GM12875 (cell line): Measurements from ENCODE around the gene TRIM46.

Experiments used
- H3K4me3 ChIP-seq: one replicate; pipeline ENCODE4 v1.5.1; 2011; ENCODE audit warnings: low read depth, low read length, control low read depth
- TF ChIP-seq, protein P1 (sequence below): IDR thresholded peaks from 2 replicates; pipeline ENCODE4 v1.5.1; 2011; ENCODE audit warnings: low read depth, mild to moderate bottlenecking, control low read depth, inconsistent platforms, low read length, moderate library complexity, borderline replicate concordance; ENCODE audit not compliant: insufficient read depth

TRIM46 gene

DNA sequence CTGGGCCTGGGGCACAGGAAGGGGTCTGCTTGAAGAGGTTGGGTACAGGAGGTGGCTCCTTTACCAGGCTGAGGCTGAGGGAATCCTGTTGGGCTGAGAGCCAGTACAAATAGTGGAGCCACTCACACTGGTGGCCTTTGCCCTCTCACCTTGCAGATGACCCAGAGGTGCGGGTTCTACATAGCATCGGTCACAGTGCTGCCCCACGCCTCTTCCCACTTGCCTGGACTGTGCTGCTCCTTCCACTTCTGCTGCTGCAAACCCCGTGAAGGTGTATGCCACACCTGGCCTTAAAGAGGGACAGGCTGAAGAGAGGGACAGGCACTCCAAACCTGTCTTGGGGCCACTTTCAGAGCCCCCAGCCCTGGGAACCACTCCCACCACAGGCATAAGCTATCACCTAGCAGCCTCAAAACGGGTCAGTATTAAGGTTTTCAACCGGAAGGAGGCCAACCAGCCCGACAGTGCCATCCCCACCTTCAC lies 39.8 kb upstream of the TRIM46 start:
- no peak overlapping the region for H3K4me3 ChIP-seq
- TF ChIP-seq, protein P1, sequence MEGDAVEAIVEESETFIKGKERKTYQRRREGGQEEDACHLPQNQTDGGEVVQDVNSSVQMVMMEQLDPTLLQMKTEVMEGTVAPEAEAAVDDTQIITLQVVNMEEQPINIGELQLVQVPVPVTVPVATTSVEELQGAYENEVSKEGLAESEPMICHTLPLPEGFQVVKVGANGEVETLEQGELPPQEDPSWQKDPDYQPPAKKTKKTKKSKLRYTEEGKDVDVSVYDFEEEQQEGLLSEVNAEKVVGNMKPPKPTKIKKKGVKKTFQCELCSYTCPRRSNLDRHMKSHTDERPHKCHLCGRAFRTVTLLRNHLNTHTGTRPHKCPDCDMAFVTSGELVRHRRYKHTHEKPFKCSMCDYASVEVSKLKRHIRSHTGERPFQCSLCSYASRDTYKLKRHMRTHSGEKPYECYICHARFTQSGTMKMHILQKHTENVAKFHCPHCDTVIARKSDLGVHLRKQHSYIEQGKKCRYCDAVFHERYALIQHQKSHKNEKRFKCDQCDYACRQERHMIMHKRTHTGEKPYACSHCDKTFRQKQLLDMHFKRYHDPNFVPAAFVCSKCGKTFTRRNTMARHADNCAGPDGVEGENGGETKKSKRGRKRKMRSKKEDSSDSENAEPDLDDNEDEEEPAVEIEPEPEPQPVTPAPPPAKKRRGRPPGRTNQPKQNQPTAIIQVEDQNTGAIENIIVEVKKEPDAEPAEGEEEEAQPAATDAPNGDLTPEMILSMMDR = no peak

DNA sequence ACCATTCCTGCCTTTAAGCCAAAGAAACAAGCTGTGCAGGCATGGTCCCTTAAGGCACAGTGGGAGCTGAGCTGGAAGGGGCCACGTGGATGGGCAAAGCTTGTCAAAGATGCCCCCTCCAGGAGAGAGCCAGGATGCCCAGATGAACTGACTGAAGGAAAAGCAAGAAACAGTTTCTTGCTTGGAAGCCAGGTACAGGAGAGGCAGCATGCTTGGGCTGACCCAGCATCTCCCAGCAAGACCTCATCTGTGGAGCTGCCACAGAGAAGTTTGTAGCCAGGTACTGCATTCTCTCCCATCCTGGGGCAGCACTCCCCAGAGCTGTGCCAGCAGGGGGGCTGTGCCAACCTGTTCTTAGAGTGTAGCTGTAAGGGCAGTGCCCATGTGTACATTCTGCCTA lies 39.3 kb upstream of the TRIM46 start:
- TF ChIP-seq, protein P1 = no peak
- H3K4me3 ChIP-seq = no peak overlapping the region

DNA sequence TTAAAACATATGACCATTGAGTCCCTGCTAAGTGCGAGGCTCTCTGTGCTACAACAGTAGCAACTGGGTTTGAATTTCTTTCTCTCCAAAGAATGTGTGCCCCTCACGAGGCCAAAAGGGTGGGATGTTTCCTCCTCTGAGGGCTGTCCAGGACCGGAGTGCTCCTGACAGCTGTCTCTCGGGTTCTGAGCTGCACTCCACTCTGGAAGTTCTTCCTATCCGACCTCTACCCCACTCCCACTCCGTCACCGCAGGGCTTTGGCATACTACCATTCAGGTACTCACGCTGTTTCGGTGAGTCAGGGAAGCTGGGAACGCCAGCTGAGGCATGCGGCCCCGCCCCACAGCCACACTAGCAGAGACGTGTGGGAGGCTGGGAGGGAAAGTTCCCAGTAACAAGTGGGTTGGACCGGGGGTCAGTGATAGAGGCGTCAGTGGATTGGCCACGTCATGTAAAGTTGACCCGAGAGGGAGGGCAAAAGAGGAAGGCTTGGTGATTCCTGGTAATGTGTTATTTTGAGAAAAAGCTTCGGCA lies 38.7 kb upstream of the TRIM46 start:
- TF ChIP-seq, protein P1 = no peak
- H3K4me3 ChIP-seq = peak overlapping the region; percentile 67

DNA sequence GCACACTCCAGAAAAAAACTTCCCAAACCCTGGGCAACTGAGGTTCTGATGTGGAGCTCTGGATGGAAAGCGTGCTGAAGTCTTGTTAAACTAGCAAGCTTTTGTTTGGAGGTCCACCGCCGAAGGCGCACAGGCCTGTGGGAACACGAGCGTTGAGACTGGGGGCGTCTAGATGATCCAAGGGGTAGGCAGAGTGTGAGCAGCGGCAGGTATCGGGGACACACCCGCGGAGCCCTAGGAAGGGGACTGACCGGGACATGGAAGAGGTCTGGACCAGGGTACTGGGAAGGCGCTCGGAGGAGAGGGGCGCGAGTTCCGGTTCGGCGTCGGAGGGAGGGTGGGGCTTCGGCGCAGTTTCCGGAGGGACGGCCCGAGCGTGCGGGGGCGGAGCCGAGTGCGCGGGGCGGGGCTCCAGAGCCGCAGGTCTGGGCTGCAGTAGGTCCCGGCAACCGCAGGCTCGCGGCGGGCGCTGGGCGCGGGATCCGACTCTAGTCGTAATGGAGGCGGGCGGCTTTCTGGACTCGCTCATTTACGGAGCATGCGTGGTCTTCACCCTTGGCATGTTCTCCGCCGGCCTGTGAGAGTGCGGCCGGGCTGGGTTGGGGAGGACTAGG lies 38.1 kb upstream of the TRIM46 start, which contains the start of gene SLC50A1:
SLC50A1 (plus strand) TSS at position 438 of the 614 bp plus-strand sequence; CDS start at position 498, 60 bp downstream.
- TF ChIP-seq, protein P1 = 0 out of 2 replicates have a peak, but pooled peaks have one; percentile 3
- peak within 1 kb of the TSS; percentile 67 for H3K4me3 ChIP-seq

DNA sequence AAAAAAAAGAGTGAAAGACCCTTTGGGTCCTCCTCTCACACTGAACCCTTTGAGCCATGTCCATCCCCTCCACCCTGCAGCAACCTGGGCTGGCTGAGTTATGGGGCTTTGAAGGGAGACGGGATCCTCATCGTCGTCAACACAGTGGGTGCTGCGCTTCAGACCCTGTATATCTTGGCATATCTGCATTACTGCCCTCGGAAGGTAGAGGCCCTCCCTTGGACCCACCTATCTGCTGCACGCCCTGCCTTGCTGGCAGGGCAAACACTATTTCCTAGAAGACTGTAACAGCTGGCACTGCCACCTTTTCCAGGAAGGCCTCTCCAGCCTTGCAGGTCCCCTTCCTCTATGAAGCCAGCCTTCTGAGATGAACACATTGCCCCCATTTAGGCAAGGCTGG lies 36.9 kb upstream of the TRIM46 start:
- TF ChIP-seq, protein P1 = no peak

DNA sequence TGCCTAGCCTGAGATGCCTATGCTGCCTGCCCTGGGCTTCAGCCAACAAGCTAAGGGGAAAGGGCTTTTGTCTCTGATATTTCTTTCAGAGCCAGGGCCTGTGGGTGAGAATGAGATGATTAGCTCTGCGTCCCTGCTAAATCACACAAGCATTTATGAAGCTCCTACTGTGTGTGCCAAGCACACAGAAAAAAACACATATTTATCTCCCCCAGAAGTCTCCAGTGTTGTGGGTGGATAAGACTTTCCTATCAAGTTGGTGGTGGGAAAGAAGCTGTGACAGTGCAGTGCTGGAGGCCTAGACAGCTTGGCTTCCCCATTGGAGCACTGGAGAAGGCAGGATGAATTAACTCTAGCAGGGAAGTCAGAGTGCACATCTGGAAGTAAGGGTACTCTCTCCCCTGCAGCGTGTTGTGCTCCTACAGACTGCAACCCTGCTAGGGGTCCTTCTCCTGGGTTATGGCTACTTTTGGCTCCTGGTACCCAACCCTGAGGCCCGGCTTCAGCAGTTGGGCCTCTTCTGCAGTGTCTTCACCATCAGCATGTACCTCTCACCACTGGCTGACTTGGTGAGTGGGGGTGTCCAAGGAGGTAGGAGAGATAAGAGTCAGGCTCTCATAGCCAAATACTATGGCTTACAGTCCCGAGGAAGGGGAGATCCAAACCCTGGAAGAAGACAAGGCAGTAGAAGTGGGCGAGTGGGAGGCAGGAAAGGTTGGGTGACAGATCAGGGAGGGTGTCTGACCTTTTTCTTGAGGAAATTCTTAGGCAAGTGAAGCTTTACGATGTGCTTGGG lies 36.3 kb upstream of the TRIM46 start:
- TF ChIP-seq, protein P1 = no peak
- peak overlapping the region; percentile 47 for H3K4me3 ChIP-seq

More for the DNA sequence above, 36.9 kb upstream of the TRIM46 start:
- peak overlapping the region; percentile 47 for H3K4me3 ChIP-seq
